ENCODE data around the gene PTPN23.
A peak's percentile ranks its signal among the peaks of the same experiment; 100 is the strongest.

Gene PTPN23

DNA sequence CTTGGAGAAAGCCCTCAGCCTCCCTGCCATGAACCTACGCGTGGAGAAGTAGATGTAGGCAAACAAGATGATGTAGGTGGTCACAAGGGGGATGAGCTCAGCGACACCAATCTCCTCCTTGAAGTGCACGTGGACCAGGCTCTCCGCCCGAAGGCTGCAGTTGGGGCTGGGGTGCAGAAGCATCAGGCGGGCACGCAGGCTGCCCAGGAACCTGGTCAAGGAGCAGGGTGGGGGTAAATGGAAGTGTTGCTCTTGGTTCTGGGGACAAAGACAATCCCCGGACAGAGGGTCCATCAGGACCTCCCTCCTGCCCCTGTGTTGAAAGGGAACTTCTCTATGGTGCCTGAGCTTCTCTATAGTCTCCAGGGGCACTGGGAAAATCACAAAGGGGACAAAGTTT is 45.1 kb downstream of the PTPN23 start:
- peak overlapping the region; percentile 42 for H3K27ac Mint-ChIP-seq
- H3K27me3 Mint-ChIP-seq, result no peaks in the 10 kb centered on the region
- peaks cover 75% of the 10 kb centered on the region for H3K36me3 Mint-ChIP-seq (ENCODE audit: low read depth)

DNA sequence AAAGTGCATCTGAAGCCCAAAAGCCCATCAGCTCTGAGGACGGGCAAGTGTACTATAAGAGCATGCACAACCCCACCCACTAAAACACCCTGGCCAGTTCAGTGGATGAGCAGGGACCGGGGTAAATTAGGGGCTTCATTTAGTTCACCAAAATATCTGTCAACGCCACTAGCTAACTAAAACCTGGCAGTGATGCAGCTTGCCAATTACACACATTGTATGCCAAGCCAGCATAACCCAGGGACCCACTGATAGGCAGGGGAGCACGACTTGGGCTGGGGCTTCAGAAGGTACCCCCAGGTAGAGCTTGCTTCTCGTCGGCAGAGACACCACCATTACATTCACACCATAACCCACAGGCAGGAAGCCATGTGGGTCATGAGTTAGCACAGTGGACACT is 47.0 kb downstream of the PTPN23 start:
- Mint-ChIP-seq H3K27me3 (no peaks in the 10 kb centered on the region), H3K4me3 (no peak overlapping the region), H3K4me1 (ENCODE audit: low read depth) (peaks cover 8% of the 10 kb centered on the region), H3K9me3 (no peaks in the 10 kb centered on the region), H3K36me3 (ENCODE audit: low read depth) (peaks cover 70% of the 10 kb centered on the region), H3K27ac (no peak overlapping the region)
- no peak for DNase-seq

More for the DNA sequence above, 45.1 kb downstream of the PTPN23 start:
- DNase-seq, result no peak
- Mint-ChIP-seq H3K4me3 (no peak overlapping the region), H3K9me3 (no peaks in the 10 kb centered on the region), H3K4me1 (ENCODE audit: low read depth) (peaks cover 20% of the 10 kb centered on the region)

DNA sequence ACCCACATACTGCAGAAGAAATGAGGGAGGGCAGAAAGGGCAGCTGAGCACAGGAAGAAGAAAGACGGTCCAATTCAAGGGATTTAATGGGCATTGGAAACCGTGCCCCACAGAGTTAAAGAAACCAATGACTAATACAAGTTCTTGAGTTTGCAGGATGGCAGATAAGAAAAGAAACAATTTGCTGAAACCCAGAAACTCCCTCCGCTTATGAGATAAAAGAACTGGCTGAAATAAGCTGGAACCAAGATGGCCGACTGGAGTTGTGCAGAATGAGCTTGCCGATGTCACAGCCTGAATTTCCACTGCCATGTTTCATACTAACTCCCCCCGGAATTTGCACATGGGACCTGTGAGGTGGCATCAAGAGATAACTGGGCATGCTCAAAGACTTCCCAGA is 47.8 kb downstream of the PTPN23 start:
- Mint-ChIP-seq H3K9me3 (no peaks in the 10 kb centered on the region), H3K27ac (peak overlapping the region; percentile 14), H3K36me3 (ENCODE audit: low read depth) (peaks cover 70% of the 10 kb centered on the region), H3K4me3 (no peak overlapping the region), H3K27me3 (no peaks in the 10 kb centered on the region), H3K4me1 (ENCODE audit: low read depth) (peaks cover 4% of the 10 kb centered on the region)
- DNase-seq, result no peak

DNA sequence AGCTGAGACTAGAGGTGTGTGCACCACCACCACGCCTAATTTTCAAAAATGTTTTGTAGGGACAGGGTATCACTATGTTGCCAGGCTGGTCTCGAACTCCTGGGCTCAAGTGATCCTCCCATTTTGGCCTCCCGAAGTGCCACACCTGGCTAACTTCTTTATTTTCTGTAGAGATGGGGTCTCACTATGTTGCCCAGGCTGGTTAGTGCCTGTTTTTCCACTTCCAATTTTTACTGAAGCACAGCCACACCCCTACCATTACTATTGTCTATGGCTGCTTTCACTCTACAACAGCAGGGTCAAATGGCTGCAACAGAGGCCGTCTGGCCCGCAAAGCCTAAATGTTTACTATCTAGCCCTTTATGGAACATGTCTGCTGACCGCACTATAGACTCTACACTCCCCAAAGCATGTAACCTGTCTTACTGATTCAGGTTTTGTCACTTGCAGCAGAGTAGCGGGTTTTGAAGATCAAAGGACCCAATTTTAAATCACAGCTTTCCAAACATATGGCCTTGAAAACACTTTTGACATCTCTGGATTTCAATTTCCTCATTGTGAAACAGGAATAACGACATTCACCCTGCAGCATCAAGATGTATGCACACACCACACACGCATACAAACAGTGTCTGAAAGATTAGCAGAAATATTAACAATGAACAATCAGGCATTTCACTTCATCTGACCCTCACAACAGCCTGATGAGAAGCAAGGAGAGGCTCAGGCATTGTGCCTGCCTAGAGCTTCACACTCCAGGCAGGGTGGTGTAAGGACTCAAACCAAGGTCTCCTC is 48.9 kb downstream of the PTPN23 start:
- Mint-ChIP-seq H3K9me3 (no peaks in the 10 kb centered on the region), H3K4me3 (no peak overlapping the region), H3K4me1 (ENCODE audit: low read depth) (peaks cover 4% of the 10 kb centered on the region), H3K27ac (peak overlapping the region; percentile 32), H3K36me3 (ENCODE audit: low read depth) (peaks cover 76% of the 10 kb centered on the region), H3K27me3 (no peaks in the 10 kb centered on the region)
- DNase-seq, result no peak

DNA sequence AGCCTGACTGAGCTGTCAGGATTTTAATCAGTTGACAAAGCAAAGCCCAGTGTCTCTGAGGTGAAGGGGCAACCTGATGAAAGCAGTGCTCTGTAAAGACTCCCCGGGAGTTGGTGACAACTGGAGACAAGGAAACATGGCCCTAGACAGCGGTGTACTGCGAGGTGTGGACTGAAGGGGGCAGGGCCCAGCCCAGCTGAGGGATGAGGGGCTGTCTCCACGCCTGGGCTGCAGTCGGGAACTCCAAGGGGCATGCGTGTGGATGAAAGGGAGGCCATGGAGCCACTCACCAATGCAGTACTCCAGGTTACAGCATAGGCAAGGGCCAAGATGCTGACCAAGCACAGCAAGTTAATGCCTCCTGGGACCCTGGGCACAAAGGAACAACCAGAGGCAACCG is 49.8 kb downstream of the PTPN23 start:
- no peak for DNase-seq
- Mint-ChIP-seq H3K4me1 (ENCODE audit: low read depth) (peaks cover 4% of the 10 kb centered on the region), H3K9me3 (no peaks in the 10 kb centered on the region), H3K27ac (no peak overlapping the region), H3K27me3 (no peaks in the 10 kb centered on the region), H3K4me3 (no peak overlapping the region), H3K36me3 (ENCODE audit: low read depth) (peaks cover 74% of the 10 kb centered on the region)

DNA sequence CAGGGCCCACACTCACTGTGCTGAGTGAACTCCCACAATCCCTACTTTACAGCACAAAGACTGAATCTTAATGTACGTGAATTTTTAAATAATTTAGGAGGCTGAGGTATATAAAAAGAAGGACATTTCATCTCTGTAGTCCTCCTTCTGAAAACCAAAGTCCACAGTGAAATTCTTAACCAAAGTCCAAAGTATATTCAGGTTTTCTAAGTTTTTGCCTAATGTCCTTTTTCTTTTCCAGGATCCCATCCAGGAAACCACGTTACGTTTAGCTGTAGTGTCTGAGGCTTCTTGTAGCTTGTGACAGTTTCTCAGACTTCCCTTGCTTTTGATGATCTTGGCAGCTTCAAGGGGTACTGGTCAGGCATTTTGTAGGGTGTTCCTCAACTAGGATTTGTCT is 50.4 kb downstream of the PTPN23 start:
- Mint-ChIP-seq H3K9me3 (no peaks in the 10 kb centered on the region), H3K4me3 (no peak overlapping the region), H3K36me3 (ENCODE audit: low read depth) (peaks cover 74% of the 10 kb centered on the region), H3K4me1 (ENCODE audit: low read depth) (peaks cover 4% of the 10 kb centered on the region), H3K27ac (peak overlapping the region; percentile 47), H3K27me3 (no peaks in the 10 kb centered on the region)
- no peak for DNase-seq

DNA sequence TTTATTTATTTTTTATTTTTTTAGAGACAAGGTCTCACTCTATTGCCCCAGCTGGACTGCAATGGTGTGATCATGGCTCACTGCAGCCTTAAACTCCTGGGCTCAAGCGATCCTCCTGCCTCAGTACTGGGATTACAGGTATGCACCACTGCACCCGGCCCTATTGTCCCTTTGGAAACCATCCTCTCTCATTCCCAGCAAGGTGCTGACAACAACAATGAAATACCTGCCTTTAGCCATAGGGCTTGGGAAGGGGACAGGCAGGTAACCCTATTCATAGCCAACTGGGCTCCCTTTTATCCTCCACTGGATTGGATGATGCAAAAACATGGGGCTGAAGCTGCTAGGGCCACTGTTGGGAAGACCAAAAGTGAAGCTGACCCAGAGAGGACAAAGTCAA is 51.9 kb downstream of the PTPN23 start:
- Mint-ChIP-seq H3K4me1 (ENCODE audit: low read depth) (peaks cover 4% of the 10 kb centered on the region), H3K4me3 (no peak overlapping the region), H3K9me3 (no peaks in the 10 kb centered on the region), H3K27me3 (no peaks in the 10 kb centered on the region), H3K36me3 (ENCODE audit: low read depth) (peaks cover 70% of the 10 kb centered on the region), H3K27ac (no peak overlapping the region)
- no peak for DNase-seq

DNA sequence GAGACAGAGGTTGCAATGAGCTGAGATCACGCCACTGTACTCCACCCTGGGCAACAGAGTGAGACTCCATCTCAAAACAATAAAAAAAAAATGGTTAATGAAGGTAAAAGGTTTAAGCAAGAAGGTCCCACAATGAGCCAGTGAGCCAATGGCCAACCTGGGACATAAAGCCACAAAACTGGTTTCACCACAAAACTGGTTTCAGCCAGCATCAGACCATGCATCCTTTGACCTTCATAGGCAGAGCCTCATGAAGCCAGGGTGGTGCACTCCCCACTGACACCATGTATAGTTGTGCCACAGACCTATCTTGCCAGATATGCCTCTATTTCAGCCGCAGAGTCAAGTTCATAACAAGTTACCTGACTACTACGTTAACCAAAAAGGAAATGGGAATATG is 53.0 kb downstream of the PTPN23 start:
- no peaks in the 10 kb centered on the region for H3K9me3 Mint-ChIP-seq
- H3K27me3 Mint-ChIP-seq, result no peaks in the 10 kb centered on the region
- peak overlapping the region; percentile 63 for H3K27ac Mint-ChIP-seq
- peaks cover 4% of the 10 kb centered on the region for H3K4me1 Mint-ChIP-seq (ENCODE audit: low read depth)
- no peak overlapping the region for H3K4me3 Mint-ChIP-seq
- no peak for DNase-seq
- peaks cover 70% of the 10 kb centered on the region for H3K36me3 Mint-ChIP-seq (ENCODE audit: low read depth)

DNA sequence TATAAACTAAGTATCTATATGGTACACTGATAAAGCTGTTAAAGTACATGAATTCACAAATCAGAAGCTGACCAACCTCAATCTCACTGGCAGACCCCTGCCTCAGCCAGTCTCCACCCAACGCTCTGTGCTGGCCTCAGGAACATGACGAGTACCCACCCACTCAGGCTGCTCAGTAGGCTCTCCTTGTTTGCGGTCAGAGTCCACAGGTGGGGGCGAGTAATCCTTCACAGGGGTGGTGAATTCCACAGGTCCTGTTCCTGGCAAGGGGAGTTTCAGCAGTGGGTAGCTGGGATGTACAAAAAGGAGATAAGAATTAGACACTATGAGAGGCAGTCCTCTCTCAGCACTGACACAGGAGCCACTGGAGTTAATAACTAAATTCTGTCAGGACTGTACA is 54.0 kb downstream of the PTPN23 start:
- no peaks in the 10 kb centered on the region for H3K27me3 Mint-ChIP-seq
- peaks cover 4% of the 10 kb centered on the region for H3K4me1 Mint-ChIP-seq (ENCODE audit: low read depth)
- peak overlapping the region; percentile 30 for H3K27ac Mint-ChIP-seq
- no peak for DNase-seq
- no peak overlapping the region for H3K4me3 Mint-ChIP-seq
- H3K9me3 Mint-ChIP-seq, result no peaks in the 10 kb centered on the region
- H3K36me3 Mint-ChIP-seq (ENCODE audit: low read depth), result peaks cover 75% of the 10 kb centered on the region

DNA sequence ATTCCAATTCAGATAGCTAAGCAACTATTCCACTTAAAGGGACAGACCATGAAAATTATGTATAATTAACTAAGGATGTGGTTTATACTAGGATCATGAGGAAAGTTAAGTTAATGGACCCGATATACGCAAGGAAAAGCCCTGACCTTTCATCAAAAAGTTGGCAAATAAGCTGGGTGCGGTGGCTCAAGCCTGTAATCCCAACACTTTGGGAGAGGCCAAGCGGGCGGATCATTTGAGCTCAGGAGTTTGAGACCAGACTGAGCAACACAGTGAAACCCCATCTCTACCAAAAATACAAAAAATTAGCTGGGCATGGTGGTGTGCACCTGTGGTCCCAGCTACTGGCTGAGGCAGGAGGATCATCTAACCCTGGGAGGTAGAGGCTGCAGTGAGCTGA is 55.4 kb downstream of the PTPN23 start:
- peaks cover 79% of the 10 kb centered on the region for H3K36me3 Mint-ChIP-seq (ENCODE audit: low read depth)
- no peak overlapping the region for H3K4me3 Mint-ChIP-seq
- H3K9me3 Mint-ChIP-seq, result no peaks in the 10 kb centered on the region
- no peak overlapping the region for H3K27ac Mint-ChIP-seq
- no peak for DNase-seq
- H3K27me3 Mint-ChIP-seq, result no peaks in the 10 kb centered on the region
- peaks cover 4% of the 10 kb centered on the region for H3K4me1 Mint-ChIP-seq (ENCODE audit: low read depth)

DNA sequence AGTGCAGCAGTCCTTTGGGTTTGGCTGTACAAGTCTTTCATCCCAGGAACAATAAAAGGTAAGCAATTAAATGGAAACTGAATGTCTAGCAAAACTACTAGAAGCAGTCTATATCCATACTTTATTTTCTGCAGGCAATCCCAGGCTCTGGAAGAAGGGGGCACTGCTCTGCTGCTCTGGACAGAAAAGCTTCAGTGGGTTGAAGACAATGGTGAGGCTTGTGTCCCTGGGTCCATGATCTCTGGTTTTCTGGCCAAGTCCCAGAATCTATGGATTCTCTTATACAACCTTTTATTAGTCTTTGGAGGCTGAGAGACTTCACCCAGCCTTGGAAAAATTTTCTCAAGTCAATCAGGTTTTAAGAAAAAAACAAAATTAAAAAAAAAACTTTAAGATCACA is 59.3 kb downstream of the PTPN23 start:
- peaks cover 64% of the 10 kb centered on the region for H3K36me3 Mint-ChIP-seq (ENCODE audit: low read depth)
- peaks cover 9% of the 10 kb centered on the region for H3K4me1 Mint-ChIP-seq (ENCODE audit: low read depth)
- DNase-seq, result no peak
- no peak overlapping the region for H3K4me3 Mint-ChIP-seq
- H3K27ac Mint-ChIP-seq, result peak overlapping the region; percentile 51
- no peaks in the 10 kb centered on the region for H3K27me3 Mint-ChIP-seq
- no peaks in the 10 kb centered on the region for H3K9me3 Mint-ChIP-seq

DNA sequence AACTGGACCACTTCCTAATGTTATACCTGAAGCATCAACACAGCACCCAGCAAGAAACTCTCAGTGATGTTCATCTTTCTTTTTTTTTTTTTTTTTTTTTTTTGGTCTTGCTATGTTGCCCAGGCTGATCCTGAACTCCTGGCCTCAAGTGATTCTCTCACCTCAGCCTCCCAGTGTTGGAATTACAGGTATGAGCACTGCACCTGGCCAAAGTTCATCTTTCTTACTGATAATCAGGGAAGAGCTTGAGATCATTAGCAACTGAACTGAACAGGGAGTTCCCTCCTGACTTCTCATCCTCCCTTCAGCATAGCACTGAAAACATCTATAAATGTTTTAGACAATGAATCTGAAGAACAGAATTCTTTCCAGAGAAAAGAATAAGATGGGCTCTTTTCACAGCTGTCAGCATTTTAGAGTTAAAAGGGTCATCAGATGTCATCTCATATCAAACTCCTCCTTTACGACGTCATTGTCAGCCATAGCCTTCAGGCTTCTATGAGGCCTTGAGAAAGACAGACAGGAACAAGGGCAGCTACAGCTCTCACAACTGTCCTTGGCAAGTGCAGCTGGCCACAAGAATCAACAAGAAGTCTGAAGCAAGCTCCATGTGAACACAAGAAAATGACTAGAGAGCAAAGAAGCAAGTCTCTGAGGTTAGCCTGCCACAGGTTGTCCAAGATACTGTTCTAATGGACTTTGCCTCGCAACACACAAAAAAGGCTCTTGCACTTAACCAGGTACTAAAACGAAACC is 61.2 kb downstream of the PTPN23 start:
- H3K4me1 Mint-ChIP-seq (ENCODE audit: low read depth), result peaks cover 9% of the 10 kb centered on the region
- no peaks in the 10 kb centered on the region for H3K9me3 Mint-ChIP-seq
- no peak overlapping the region for H3K4me3 Mint-ChIP-seq
- no peak for DNase-seq
- no peaks in the 10 kb centered on the region for H3K27me3 Mint-ChIP-seq
- H3K36me3 Mint-ChIP-seq (ENCODE audit: low read depth), result peaks cover 52% of the 10 kb centered on the region
- H3K27ac Mint-ChIP-seq, result peak overlapping the region; percentile 42

DNA sequence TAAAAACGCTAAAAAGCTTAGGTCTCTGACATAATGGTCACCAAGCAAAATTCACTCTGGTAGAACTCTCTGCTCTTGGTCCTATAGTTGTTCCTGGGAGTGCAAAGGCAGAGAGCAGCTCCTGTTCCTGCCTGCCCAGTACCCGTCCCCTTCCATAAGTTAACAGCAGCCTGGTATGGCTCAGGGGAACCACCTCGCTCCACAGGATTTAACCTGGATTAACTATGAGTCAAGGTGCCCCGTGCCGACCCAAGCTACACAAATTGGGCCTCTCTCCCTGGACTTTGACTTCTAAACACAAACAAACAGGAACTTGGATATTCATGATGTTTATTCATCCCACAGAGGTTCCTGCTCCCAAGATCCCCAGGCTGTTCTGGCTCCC is 62.8 kb downstream of the PTPN23 start:
- peaks cover 15% of the 10 kb centered on the region for H3K4me1 Mint-ChIP-seq (ENCODE audit: low read depth)
- H3K4me3 Mint-ChIP-seq, result no peak overlapping the region
- peak overlapping the region; percentile 75 for H3K27ac Mint-ChIP-seq
- no peak for DNase-seq
- H3K27me3 Mint-ChIP-seq, result no peaks in the 10 kb centered on the region
- peaks cover 48% of the 10 kb centered on the region for H3K36me3 Mint-ChIP-seq (ENCODE audit: low read depth)
- no peaks in the 10 kb centered on the region for H3K9me3 Mint-ChIP-seq

DNA sequence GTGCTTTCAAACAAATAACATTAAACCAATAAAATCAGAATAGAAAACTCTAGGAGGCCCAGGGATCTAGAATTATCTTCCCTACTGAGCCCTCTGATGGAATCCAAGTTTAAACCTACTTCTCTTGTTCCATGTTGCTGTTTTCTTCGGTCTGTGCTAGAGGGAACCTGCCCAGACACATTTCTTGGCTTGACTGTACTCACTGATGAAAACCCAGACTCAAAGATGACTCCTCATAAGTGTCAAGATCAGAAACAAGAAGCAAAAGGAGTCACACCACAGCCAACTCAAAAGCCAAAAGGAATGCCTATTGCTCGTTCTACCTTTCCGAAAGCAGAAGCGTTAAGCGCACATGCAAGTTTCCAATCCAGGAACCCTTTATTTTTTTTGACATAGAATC is 63.3 kb downstream of the PTPN23 start:
- Mint-ChIP-seq H3K4me1 (ENCODE audit: low read depth) (peaks cover 17% of the 10 kb centered on the region), H3K9me3 (no peaks in the 10 kb centered on the region), H3K27ac (peak overlapping the region; percentile 75), H3K4me3 (no peak overlapping the region), H3K27me3 (no peaks in the 10 kb centered on the region), H3K36me3 (ENCODE audit: low read depth) (peaks cover 47% of the 10 kb centered on the region)
- no peak for DNase-seq
